Measurements from ENCODE around the gene NDUFB2.

DNA sequence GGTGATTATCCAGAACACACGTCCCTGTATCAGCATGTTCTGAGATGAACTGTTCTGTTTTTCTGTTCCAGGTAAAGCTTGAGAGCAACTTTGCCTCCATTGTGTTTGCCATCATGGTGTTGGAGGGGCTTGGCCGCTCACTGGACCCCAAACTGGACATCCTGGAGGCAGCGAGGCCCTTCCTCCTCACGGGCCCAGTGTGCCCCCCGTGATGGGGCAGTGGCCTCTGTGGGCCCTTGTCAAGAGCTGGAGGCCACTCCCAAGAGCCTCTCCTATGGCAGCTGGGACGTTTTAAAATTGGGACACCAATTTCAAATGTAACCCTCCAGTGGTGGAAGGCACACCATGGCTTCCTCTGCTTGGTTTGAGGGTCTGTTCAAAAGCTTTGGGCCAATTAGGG is 1.9 kb upstream of the NDUFB2 start:
- TF ChIP-seq, protein P1, sequence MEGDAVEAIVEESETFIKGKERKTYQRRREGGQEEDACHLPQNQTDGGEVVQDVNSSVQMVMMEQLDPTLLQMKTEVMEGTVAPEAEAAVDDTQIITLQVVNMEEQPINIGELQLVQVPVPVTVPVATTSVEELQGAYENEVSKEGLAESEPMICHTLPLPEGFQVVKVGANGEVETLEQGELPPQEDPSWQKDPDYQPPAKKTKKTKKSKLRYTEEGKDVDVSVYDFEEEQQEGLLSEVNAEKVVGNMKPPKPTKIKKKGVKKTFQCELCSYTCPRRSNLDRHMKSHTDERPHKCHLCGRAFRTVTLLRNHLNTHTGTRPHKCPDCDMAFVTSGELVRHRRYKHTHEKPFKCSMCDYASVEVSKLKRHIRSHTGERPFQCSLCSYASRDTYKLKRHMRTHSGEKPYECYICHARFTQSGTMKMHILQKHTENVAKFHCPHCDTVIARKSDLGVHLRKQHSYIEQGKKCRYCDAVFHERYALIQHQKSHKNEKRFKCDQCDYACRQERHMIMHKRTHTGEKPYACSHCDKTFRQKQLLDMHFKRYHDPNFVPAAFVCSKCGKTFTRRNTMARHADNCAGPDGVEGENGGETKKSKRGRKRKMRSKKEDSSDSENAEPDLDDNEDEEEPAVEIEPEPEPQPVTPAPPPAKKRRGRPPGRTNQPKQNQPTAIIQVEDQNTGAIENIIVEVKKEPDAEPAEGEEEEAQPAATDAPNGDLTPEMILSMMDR (IDR thresholded peaks at IDR 0.05): no peak
- TF ChIP-seq EZH2 (IDR thresholded peaks at IDR 0.05; ENCODE audit: borderline replicate concordance, insufficient read depth, low read depth, low read length, poor library complexity, severe bottlenecking): no peak
